ENCODE measurements around the gene ATL1. TPM values are rescaled to one million over a fixed set of nuclear protein-coding genes. Genes with fewer than 3 reads are reported as not detected.
A peak's percentile ranks its signal among the peaks of the same experiment; 100 is the strongest.
"Not testable (repeated sequence)": the region's sequence is repeated elsewhere in the genome, so short reads cannot be mapped to it uniquely, and the experiment has no call there.

ATL1 gene
- total RNA-seq, 1 donor, result 6.9 TPM

DNA sequence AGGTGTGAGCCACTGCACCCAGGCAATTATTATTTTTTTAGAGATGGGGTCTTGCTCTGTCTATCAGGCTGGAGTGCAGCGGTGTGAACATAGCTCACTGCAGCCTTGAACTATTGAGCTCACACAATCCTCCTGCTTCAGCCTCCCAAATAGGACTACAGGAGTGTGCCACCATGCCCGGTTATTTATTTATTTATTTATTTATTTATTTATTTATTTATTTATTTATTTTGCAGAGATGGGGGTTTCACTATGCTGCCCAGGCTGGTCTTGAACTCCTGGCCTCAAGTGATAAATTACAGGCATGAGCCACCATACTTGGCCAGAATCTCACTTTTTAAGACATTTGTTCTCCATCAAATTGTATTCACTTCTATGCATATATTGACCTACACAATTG is 56.3 kb downstream of the ATL1 start:
- TF ChIP-seq CTCF (IDR thresholded peaks at IDR 0.05; ENCODE audit: insufficient read depth, low read depth, low read length), result no peak
- no peak for DNase-seq (ENCODE audit: low read depth)

GRCh38 chr14:50619569-50620141 is 59.7 kb downstream of the ATL1 start:
- DNase-seq (ENCODE audit: low read depth), result peak; percentile 61
- TF ChIP-seq CTCF (IDR thresholded peaks at IDR 0.05; ENCODE audit: insufficient read depth, low read depth, low read length), result peak; percentile 79
- no peak overlapping the region for H3K4me3 ChIP-seq (ENCODE audit: low read depth, low read length)

More for the DNA sequence above, 56.3 kb downstream of the ATL1 start:
- no peak overlapping the region for H3K4me3 ChIP-seq (ENCODE audit: low read depth, low read length)

DNA sequence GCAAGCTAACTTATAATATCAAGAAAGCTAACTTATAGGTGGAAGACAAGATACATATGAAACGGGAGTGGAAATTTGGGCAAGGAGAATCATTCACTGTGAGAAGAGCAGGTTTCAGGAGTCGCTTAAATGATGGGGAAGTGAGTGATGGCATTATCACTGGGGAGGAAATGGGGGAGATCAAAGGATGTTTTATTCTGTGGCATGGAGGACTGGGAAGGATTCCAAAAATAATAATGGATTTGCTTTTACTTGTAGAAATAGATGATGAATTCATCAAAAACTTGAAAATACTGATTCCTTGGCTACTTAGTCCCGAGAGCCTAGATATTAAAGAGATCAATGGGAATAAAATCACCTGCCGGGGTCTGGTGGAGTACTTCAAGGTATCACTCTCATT is 60.4 kb downstream of the ATL1 start:
- TF ChIP-seq CTCF (IDR thresholded peaks at IDR 0.05; ENCODE audit: insufficient read depth, low read depth, low read length), result no peak

DNA sequence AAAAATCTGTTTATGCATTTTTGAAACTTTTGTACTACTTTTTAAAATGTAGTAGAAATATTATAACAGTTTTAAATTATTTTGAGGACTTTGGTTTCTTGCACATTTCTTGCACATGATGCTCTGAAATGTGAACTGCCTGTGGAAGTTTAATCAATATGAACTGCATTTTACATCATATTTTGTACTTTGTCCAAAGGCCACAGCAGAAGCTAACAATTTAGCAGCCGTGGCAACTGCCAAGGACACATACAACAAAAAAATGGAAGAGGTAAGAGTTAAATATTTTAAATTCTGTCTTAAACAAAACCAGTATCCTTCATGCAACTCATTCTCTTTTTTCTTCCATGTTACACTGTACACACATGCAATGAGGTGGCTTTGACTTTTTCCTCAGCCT is 63.0 kb downstream of the ATL1 start:
- DNase-seq (ENCODE audit: low read depth), result no peak
- TF ChIP-seq CTCF (IDR thresholded peaks at IDR 0.05; ENCODE audit: insufficient read depth, low read depth, low read length), result no peak
- H3K4me3 ChIP-seq (ENCODE audit: low read depth, low read length), result no peak overlapping the region

More for the DNA sequence above, 60.4 kb downstream of the ATL1 start:
- DNase-seq (ENCODE audit: low read depth), result no peak
- H3K4me3 ChIP-seq (ENCODE audit: low read depth, low read length), result no peak overlapping the region

GRCh38 chr14:50624447-50624846 is 64.5 kb downstream of the ATL1 start:
- DNase-seq (ENCODE audit: low read depth), result no peak
- H3K4me3 ChIP-seq (ENCODE audit: low read depth, low read length), result no peak overlapping the region
- TF ChIP-seq CTCF (IDR thresholded peaks at IDR 0.05; ENCODE audit: insufficient read depth, low read depth, low read length), result no peak

DNA sequence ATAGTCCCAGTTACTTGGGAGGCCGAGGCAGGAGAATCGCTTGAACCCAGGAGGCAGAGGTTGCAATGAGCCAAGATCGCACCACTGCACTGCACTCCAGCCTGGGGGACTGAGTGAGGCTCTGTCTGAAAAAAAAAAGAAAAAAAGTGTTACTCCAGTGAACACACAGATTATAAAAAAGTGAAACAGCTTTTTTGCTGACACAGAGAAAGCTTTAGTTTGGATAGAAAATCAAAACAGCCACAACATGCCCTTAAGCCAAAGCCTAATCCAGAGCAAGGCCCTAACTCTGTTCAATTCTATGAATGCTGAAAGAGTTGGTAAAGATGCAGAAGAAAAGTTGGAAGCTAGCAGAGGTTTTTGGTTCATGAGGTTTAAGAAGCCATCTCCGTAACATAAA is 65.0 kb downstream of the ATL1 start:
- H3K4me3 ChIP-seq (ENCODE audit: low read depth, low read length); DNase-seq (ENCODE audit: low read depth): not testable (repeated sequence)

GRCh38 chr14:50631408-50631821 is 71.5 kb downstream of the ATL1 start:
- no peak for DNase-seq (ENCODE audit: low read depth)
- no peak for TF ChIP-seq CTCF (IDR thresholded peaks at IDR 0.05; ENCODE audit: insufficient read depth, low read depth, low read length)
- no peak overlapping the region for H3K4me3 ChIP-seq (ENCODE audit: low read depth, low read length)
